Rectal smooth muscle tissue (tissue), 1 donor: ENCODE results near the gene CDC42EP2.
A peak's percentile ranks its signal among the peaks of the same experiment; 100 is the strongest.

Experiments
- H3K27ac ChIP-seq: one replicate; pipeline ENCODE4 v1.7.0; 2013; ENCODE audit warnings: low read depth, low read length, inconsistent platforms
- H3K27me3 ChIP-seq: one replicate; pipeline ENCODE4 v1.7.0; 2013; ENCODE audit warnings: low read length; ENCODE audit not compliant: control insufficient read depth, insufficient read depth
- H3K36me3 ChIP-seq: one replicate; pipeline ENCODE4 v1.7.0; 2013; ENCODE audit warnings: low read length; ENCODE audit not compliant: control insufficient read depth, insufficient read depth
- H3K4me1 ChIP-seq: one replicate; pipeline ENCODE4 v1.7.0; 2013; ENCODE audit warnings: low read length; ENCODE audit not compliant: control insufficient read depth, insufficient read depth
- H3K4me3 ChIP-seq: one replicate; pipeline ENCODE4 v1.7.0; 2013; ENCODE audit warnings: low read length
- H3K9ac ChIP-seq: one replicate; pipeline ENCODE4 v1.7.0; 2013; ENCODE audit warnings: low read length

The CDC42EP2 gene

GRCh38 chr11:65355013-65355775 is 40.5 kb downstream of the CDC42EP2 start:
- peak overlapping the region; percentile 68 for H3K4me3 ChIP-seq
- H3K27me3 ChIP-seq: peaks cover 2% of the 10 kb centered on the region
- no peak overlapping the region for H3K27ac ChIP-seq
- peaks cover 6% of the 10 kb centered on the region for H3K4me1 ChIP-seq
- H3K9ac ChIP-seq: no peak overlapping the region
- H3K36me3 ChIP-seq: peaks cover 12% of the 10 kb centered on the region

- Histone ChIP-seq H3K27ac (no peak overlapping the region), H3K4me3 (peak overlapping the region; percentile 39), H3K27me3 (peaks cover 2% of the 10 kb centered on the region), H3K36me3 (peaks cover 12% of the 10 kb centered on the region), H3K4me1 (peaks cover 6% of the 10 kb centered on the region), H3K9ac (no peak overlapping the region)
These were observed 41.2 kb downstream of the CDC42EP2 start for GRCh38 chr11:65355776-65356393.

GRCh38 chr11:65356394-65356972 is 41.8 kb downstream of the CDC42EP2 start:
- no peak overlapping the region for H3K27ac ChIP-seq

GRCh38 chr11:65357856-65358356 is 43.2 kb downstream of the CDC42EP2 start:
- Histone ChIP-seq H3K36me3 (no peaks in the 10 kb centered on the region), H3K27me3 (peaks cover 2% of the 10 kb centered on the region), H3K4me1 (peaks cover 6% of the 10 kb centered on the region), H3K4me3 (no peak overlapping the region), H3K9ac (no peak overlapping the region), H3K27ac (no peak overlapping the region)

More at GRCh38 chr11:65356394-65356972, 41.8 kb downstream of the CDC42EP2 start:
- H3K9ac ChIP-seq: no peak overlapping the region
- H3K27me3 ChIP-seq: peaks cover 2% of the 10 kb centered on the region
- H3K36me3 ChIP-seq: peaks cover 8% of the 10 kb centered on the region
- H3K4me3 ChIP-seq: no peak overlapping the region
- H3K4me1 ChIP-seq: peaks cover 6% of the 10 kb centered on the region

GRCh38 chr11:65362320-65362931 is 47.8 kb downstream of the CDC42EP2 start:
- no peak overlapping the region for H3K9ac ChIP-seq
- H3K4me3 ChIP-seq: no peak overlapping the region
- no peaks in the 10 kb centered on the region for H3K27me3 ChIP-seq
- no peak overlapping the region for H3K27ac ChIP-seq
- no peaks in the 10 kb centered on the region for H3K36me3 ChIP-seq
- H3K4me1 ChIP-seq: no peaks in the 10 kb centered on the region

- Histone ChIP-seq H3K36me3 (no peaks in the 10 kb centered on the region), H3K4me3 (no peak overlapping the region), H3K4me1 (no peaks in the 10 kb centered on the region), H3K27me3 (no peaks in the 10 kb centered on the region), H3K9ac (no peak overlapping the region), H3K27ac (no peak overlapping the region)
These were observed 48.3 kb downstream of the CDC42EP2 start for GRCh38 chr11:65362966-65363365.

GRCh38 chr11:65363770-65364169 is 49.1 kb downstream of the CDC42EP2 start:
- Histone ChIP-seq H3K4me1 (no peaks in the 10 kb centered on the region), H3K27ac (no peak overlapping the region), H3K36me3 (no peaks in the 10 kb centered on the region), H3K9ac (no peak overlapping the region), H3K27me3 (no peaks in the 10 kb centered on the region), H3K4me3 (no peak overlapping the region)

- no peaks in the 10 kb centered on the region for H3K36me3 ChIP-seq
- H3K27me3 ChIP-seq: no peaks in the 10 kb centered on the region
- no peak overlapping the region for H3K4me3 ChIP-seq
- no peak overlapping the region for H3K27ac ChIP-seq
- no peaks in the 10 kb centered on the region for H3K4me1 ChIP-seq
- H3K9ac ChIP-seq: no peak overlapping the region
These were observed 51.7 kb downstream of the CDC42EP2 start for GRCh38 chr11:65366340-65366773.

- Histone ChIP-seq H3K9ac (no peak overlapping the region), H3K36me3 (no peaks in the 10 kb centered on the region), H3K27ac (no peak overlapping the region), H3K27me3 (no peaks in the 10 kb centered on the region), H3K4me3 (no peak overlapping the region), H3K4me1 (no peaks in the 10 kb centered on the region)
These were observed 56.0 kb downstream of the CDC42EP2 start for GRCh38 chr11:65370659-65371049.
